Uterus (tissue), 2 donors: ENCODE measurements around the gene GALNT14.

Experiments used
- CTCF ChIP-seq, 4 experiments: fragments of 200-600 bp in 2 of 4; fragments of 450-650 bp in 2 of 4; sonication (generic) in 2 of 4; IDR thresholded peaks; one replicate each; pipeline ENCODE4 v1.5.1; 2016 to 2019; ENCODE audit warnings: antibody characterized with exemption in 4 of 4, mild to moderate bottlenecking in 2 of 4, moderate library complexity in 1 of 4
- POLR2A ChIP-seq, 2 donors: fragments of 450-650 bp; IDR thresholded peaks; one replicate each; pipeline ENCODE4 v1.6.1; 2016; ENCODE audit warnings: antibody characterized with exemption in 2 of 2, mild to moderate bottlenecking in 1 of 2, moderate library complexity in 1 of 2

GRCh38 chr2:31108561-31109286, 29.5 kb downstream of the GALNT14 start:
- no peak for TF ChIP-seq CTCF (IDR thresholded peaks at IDR 0.05)
- no peak for TF ChIP-seq POLR2A (IDR thresholded peaks at IDR 0.05)
